ENCODE data around the gene SEL1L2.

Gene SEL1L2

DNA sequence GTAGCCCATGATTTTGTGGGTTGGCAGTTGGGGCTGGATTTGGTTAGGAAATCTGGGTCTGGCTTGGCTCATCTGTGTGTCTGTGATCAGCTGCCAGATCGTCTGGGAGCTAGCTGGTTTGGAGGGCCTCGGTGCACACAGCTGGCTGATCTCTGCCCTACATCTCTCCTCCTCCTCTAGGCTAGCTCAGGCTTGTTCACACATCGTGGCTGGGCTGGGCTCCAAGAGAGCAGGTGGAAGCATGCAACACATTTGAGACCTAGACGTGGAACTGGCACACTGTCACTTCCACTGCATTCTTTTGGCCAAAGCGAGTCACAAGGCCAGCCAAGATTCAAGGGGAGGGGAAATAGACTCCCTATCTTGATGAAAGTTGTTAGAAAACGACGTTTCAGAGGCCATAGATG lies 189.7 kb downstream of the SEL1L2 start:
- TF ChIP-seq, protein P1, sequence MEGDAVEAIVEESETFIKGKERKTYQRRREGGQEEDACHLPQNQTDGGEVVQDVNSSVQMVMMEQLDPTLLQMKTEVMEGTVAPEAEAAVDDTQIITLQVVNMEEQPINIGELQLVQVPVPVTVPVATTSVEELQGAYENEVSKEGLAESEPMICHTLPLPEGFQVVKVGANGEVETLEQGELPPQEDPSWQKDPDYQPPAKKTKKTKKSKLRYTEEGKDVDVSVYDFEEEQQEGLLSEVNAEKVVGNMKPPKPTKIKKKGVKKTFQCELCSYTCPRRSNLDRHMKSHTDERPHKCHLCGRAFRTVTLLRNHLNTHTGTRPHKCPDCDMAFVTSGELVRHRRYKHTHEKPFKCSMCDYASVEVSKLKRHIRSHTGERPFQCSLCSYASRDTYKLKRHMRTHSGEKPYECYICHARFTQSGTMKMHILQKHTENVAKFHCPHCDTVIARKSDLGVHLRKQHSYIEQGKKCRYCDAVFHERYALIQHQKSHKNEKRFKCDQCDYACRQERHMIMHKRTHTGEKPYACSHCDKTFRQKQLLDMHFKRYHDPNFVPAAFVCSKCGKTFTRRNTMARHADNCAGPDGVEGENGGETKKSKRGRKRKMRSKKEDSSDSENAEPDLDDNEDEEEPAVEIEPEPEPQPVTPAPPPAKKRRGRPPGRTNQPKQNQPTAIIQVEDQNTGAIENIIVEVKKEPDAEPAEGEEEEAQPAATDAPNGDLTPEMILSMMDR (IDR thresholded peaks at IDR 0.05; ENCODE audit: control insufficient read depth, extremely low read depth, insufficient read depth), result no peak
- DNase-seq (ENCODE audit: low read depth), result peak; percentile 86
- no peak overlapping the region for H3K4me3 ChIP-seq (ENCODE audit: low read depth, low read length)

DNA sequence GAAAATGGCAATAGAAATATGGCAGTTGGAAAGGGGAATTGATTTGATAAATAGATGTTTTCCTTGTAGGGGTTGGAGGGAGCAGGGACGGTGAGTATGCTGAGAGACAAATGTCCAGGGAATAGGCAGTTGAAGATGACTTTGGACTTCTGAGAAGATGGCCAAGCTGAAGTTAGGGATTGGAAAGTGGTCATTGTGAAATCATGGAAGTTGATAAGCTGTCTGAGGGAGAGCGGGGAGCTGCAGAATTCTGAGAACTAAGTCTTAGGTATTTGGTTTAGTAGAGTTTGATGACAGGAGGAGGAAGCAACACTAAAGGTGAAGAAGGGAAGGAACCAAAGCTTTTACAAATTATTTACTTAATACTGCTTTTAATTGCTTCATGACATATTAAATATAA lies 190.4 kb downstream of the SEL1L2 start:
- TF ChIP-seq, protein P1 (IDR thresholded peaks at IDR 0.05; ENCODE audit: control insufficient read depth, extremely low read depth, insufficient read depth), result no peak
- no peak for DNase-seq (ENCODE audit: low read depth)

More for the DNA sequence above, 190.4 kb downstream of the SEL1L2 start:
- H3K4me3 ChIP-seq (ENCODE audit: low read depth, low read length), result no peak overlapping the region
